RPMI8226 (cell line): ENCODE measurements around the gene ECI1.
A peak's percentile ranks its signal among the peaks of the same experiment; 100 is the strongest.
"Not testable (repeated sequence)": the region's sequence is repeated elsewhere in the genome, so short reads cannot be mapped to it uniquely, and the experiment has no call there.

ENCODE experiments used
- DNase-seq: peaks from one replicate; pipeline ENCODE4 v3.0.0-alpha.2; 2015

Gene ECI1

DNA sequence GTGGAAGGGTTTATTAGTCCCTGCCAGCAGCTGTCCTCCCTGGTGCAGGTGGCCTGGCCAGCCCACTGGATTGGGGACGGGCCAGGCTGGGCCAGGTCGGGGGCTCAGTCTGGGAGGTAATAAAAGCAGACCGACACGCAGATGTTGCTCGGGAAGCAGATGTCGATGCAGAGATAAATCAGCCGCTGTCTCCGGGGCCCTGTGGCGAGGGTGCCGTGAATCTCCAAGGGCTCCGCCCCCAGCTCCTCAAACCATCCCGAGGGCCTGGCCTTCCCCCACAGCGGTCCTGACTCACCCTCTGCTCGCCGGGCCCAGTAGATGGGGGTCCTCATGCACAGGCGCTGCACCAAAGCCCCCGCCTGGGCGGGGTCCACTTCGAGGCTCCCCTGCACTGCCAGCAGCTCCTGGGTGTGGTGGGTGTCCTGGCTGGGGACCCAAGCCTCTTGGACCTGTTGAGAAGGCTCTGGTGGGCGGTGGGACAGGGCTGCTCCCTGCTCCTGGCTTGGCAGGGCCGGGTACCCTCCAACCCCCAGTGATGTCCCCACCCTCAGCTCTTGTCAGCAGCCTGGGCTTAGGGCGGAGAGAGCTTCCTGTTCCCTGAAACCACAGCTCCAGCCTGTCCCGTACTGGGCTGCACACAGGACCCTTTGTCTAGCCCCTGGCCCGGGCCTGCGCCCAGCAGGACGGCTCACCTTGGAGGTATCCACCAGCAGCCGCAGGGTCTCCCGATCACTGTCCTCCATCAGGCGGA, 42.0 kb downstream of the ECI1 start:
- no peak for DNase-seq

DNA sequence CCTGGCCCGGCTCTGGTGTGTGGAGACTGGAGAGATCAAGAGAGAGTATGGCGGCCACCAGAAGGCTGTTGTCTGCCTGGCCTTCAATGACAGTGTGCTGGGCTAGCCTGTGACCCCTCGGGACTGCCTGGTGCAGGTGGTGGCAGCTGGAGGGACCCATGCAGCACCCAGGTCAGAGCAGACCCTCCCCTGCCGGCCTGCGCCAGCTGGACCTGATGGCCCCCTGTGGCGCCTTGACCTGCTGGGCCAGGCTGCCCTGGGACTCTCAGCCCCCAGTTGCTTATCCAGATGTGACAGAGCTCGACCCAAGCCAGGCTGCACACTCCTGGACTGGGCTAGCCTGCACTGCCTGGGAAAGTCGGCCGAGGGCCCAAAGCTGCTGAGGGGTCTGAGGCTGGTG, 42.6 kb downstream of the ECI1 start:
- DNase-seq, result no peak

DNA sequence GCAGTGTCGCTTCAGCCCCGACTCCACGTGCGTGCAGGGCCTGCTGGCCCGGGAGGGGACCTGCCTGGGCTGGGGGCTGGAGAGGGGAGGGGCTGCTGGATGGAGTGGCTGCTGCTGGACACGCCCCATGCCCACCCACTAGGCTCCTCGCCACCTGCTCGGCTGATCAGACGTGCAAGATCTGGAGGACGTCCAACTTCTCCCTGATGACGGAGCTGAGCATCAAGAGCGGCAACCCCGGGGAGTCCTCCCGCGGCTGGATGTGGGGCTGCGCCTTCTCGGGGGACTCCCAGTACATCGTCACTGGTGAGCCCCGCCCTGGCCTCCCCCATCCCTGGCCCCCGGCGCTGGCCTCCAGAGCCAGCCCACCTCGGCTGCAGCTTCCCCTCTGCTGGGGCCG, 43.1 kb downstream of the ECI1 start:
- no peak for DNase-seq

DNA sequence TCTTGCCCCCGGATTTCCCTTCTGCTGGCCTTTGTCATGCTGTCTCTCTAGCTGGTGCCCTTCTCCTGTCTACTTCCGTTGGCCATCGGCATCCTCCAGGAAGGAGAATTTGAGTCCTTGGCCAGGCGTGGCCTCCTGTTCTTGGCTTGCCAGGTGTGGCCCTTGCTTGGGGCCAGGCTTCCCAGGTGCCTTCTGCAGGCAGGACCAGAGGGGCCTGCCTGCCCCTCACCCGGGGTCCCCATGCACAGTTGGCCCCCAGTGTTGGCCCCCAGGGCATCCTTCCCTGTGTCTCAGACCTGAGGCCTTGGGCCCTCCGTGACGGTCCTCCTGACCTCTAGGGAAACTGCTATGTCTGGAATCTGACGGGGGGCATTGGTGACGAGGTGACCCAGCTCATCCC, 43.5 kb downstream of the ECI1 start:
- no peak for DNase-seq

DNA sequence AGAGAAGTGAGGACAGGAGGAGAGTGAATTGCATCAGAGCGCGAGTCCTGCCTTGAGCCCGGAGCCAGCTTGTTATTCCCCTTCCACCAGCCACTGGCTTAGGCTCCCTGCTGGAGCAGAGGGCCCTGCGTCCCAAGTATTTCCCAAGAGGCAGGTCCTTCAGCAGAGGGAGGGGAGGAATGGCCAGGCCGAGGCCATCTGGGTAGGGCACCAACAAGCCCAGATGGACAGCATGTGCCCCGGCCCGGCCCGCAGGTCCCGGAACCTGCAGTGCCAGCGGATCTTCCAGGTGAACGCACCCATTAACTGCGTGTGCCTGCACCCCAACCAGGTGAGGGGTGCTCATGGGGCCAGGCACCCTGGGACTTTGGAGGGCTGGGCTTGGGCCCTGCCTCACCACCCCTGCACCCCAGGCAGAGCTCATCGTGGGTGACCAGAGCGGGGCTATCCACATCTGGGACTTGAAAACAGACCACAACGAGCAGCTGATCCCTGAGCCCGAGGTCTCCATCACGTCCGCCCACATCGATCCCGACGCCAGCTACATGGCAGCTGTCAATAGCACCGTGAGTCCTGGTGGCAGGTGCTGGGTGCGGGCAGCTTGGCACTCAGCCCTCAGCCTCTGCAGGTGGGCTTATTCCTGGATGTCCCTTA, 44.5 kb downstream of the ECI1 start:
- DNase-seq, result no peak

DNA sequence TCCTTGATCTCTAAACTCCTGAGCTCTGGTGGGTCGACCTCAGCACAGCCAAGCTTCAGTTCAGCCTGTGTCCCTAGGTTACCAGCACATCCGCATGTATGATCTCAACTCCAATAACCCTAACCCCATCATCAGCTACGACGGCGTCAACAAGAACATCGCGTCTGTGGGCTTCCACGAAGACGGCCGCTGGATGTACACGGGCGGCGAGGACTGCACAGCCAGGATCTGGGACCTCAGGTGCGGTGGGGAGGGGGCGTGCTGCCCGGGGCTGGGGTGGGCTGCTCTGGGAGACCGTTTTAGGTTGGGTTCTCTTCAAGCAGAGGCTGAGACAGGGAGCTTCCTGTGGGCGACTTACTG, 45.0 kb downstream of the ECI1 start:
- DNase-seq, result no peak

DNA sequence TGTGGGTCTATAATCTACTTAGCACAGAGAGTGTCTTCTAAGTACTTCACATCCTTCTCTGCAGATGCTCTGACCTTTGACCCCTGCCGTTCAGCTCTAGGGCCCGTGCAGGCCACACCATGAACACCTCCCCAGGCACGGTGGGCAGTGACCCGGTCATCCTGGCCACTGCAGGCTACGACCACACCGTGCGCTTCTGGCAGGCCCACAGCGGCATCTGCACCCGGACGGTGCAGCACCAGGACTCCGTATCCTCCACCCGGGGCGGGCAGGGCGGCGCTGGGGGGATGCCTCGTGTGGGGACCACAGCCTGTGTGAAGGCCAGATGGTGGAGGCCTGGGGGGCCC, 45.4 kb downstream of the ECI1 start:
- DNase-seq, result no peak

DNA sequence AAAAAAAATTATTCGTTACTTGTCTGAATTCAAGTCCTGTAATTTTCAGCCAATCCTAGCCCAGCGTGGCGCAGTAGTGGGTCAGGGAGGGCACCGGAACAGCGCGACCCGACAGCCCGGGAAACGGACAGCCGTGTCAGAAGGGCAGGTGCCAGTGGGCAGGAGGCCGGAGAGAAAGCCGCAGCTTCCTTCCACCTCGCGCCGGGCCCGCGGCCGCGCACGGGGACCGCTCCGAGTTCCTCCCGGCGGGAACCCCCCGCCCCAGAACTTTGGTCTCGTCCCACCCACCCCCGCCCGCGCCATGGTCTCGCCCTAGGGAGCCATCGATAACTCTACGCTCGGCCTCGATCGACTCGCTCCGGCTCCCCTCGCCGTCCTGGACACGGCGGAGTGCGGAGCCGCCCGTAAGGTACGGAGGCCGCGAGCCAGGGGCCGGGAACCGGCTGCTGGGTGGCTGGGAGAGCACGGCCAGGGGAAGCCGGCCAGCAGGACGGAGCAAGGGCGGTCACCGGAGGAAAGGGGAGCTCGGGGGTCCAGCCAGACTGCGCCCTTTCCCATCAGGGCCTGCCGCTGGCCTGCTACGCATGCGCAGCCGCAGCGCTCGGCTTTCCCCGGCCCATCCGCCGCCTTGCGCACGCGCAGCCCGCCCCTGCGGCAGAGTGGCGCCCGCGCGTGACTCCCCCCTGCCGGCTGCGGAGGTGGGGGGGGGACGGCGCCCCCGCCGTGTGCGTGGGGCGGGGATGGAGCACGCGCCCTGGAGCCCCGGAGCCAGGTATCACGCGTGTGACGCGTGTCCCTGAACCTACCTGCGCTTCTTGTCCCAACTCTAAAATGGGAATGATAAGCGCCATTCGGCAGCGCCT, 46.1 kb downstream of the ECI1 start, which contains the start of gene MLST8:
Gene MLST8 (plus strand): TSS at position 351 of the 863 bp plus-strand sequence. CDS start 632 bp downstream, outside the sequence.
- DNase-seq, result peak; percentile 94

DNA sequence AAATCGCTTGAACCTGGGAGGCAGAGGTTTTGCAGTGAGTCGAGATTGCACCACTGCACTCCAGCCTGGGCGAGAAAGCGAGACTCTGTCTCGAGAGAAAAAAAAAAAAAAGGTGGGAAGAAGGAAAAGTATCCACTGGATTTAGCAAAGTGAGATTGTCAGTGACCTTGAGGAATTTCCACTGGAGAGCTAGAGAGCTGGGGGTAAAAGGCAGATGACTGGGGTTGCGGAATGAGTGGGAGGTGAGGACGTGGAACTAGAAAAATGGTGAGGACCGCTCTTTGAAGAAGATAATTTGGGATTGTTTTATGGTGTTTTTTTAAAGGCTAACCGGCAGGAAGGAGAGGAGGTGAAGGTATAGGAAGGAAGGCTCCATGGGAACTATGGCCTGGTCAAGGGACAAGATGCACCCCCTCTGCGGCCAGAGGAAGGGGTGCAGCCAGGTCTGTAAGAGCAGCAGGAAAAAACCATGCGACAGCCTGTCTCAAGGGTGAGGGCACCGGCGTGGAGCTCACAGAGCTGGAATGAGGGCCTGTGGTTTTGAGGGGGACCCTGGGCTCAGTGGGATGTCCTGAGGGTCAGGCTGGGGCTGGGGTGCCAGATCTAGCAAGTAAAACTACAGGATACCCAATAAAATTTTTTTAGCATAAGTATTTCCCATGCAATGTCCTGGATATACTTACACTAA, 46.8 kb downstream of the ECI1 start:
- DNase-seq, result peak; percentile 34

DNA sequence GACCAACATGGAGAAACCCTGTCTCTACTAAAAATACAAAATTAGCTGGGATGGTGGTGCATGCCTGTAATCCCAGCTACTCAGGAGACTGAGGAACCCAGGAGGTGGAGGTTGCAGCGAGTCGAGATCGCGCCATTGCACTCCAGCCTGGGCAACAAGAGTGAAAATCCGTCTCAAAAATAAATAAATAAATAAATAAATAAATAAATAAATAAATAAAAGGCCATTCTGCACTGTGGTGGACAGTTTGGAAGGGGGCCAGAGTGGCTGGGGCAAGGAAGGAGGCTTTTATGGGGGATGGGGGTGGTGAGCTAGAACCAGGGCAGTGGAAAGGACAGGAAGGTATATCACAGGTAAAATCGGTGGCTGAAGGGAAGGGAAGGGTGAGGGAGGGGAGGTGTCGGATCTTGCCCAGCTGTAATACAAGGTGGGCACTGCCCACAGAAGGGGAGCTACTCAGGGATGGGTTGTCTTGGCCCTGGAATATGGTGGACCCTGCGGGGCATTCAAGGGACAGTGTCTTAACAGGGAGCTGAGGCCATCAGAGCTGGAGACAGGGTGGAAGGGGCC, 48.2 kb downstream of the ECI1 start:
- DNase-seq, result not testable (repeated sequence)

DNA sequence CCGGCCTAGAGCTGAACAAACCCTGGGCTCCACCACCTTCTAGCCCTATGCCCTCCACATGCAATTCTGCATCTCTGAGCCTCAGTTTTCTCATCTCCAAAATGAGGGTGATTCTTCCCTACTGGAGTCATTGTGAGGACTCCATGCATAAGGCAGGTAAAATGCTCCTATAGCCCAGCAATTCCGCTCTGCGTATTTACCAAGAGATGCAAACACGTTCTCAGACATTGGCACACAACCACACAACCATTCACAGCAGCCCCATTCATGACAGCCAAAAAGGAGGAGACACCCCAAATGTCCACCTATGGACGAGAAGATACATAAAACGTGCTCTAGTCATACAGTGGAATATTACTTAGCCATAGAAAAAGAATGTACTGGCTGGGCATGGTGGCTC, 51.1 kb downstream of the ECI1 start:
- DNase-seq, result no peak

DNA sequence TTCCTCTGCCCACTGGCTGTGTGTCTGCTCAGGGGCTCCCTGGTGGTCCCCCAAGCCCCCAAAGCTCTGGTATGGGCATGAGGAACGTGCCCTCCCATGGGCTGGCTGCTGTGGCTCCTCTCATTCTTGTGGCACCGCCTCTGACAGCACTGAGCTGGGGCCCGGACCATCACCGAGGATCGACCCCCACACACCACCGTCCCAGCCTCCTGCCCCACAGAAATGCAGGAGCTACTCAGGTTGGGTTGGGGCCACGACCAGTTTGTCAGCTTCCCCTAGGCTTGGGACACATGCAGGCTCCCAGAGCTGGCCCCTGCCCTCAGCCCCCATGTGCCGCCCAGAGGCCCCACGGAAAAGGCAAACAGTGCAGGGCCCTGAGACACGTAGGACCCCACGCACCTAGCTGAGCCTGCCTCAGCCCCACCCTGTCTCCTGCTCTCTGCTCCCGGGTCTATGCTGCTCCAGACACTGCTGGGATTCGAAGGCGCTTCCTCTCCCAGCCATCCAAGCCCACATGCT, 51.7 kb downstream of the ECI1 start:
- DNase-seq, result no peak

DNA sequence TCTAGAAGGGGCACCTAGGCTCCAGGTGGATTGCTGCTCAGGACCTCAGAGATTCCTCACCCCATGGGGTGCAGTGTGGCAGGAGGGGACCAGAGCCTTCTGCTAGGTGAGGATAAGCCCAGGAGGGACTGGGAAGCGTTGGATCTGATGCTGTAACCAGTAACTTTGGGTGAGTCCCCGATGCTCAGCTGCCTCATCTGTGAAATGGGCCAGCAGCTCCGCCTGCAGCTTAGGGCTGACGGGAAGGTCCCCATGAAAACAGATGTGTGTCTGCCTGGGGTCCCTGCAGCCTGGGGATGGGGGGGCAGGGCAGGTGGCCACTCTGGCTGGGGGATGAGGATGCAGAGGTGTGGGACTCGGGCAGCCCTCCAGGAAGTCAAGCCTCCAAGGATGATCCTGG, 52.3 kb downstream of the ECI1 start:
- no peak for DNase-seq

DNA sequence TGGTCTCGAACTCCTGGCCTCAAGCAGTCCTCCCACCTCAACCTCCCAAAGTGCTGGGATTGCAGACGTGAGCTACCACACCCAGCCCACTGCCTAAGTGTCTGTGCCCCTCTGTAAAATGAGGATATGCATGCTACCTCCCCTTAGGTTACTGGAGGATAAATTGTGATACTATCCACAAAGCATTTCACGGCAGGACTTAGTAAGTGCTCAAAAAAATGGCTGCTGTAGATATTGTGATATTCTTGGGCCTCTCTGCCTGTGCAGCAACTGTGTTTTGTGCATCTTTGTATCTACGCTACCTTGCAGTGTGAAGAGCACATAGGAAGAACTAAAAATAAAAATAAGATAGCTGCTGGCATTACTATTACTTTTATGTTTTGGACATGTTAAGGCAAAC, 53.1 kb downstream of the ECI1 start:
- DNase-seq, result no peak

DNA sequence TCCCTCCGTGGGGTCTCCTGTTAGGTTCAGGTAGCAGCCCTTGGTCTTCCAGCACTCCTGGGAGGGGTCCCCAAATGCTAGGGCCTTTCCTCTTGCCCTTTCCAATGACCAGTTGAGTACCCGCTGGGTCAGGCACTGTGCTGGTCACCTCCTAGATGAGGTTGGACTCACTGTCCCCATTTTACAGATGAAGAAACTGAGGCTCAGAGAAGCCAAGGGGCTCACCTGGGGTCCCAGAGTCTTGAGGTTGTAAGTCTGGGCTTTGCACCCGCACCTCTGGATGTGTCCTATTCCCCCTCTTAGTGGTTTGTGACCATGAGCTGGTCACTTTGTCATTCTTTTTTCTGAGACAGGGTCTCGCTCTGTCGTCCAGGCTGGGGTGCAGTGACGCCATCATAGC, 53.6 kb downstream of the ECI1 start:
- no peak for DNase-seq

DNA sequence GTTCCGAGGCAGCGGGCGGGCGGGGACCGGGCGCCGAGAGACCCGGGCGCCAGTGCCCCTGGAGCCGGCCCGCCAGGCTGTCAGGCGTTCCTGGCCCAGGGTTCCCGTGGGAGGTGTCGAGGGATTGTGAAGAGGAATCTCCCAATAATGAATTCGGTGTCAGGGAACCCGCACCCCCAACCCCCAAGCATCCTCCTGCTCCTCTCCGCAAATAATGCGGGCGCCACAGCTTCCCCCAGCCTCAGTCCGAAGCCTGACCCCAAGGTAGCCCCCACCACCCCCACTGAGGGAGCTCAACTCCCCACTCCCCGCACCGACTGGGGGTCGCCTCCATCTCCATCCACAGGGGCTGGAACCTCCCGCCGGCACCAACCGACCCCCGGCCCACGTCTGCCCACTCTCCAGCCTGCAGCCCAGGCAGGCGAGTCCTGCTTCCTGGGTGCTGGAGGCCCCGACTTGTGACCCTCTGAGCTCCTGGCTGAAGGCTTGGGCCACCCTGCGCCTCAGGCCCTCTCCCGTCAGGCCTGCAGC, 54.3 kb downstream of the ECI1 start:
- no peak for DNase-seq

DNA sequence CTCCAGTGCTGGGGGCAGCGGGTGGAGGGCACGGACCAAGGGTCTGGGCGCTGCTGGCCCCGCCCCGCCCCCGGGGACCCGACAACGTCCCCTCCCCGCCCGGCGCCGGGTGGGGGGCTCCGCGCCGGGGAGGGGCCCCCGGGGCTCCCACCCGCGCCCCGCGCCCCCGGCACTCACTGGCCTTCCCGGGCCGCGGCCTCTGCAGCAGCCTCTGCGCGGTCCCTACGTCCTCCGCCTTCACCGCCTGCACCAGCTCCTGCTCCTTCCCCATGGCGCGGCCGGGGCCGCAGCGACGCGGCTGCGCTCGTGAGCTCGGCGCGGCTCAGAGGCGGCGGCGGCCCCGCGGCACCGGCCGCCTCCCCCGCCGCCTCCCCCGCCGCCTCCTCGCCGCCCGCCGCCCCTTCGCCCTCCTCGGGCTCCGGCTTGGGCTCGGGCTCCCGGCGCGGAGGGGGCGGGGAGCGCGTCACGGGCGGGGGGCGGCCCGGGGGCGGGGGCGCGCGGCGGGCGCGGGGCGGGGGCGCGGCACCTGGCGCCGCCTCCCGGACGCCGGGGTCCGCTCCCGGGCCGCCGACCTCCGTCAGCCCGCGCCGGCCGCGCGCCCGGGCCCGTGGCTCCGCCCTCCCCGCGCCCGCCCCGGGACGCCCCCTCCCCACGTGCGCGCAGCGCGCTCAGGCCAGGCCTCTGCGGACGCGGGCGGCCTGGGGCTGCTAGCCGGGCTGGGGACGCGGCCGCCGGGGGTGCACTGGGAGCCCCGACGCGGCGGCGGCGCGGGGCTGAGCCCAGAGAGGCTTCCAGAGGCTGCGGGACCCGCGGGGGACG, 55.0 kb downstream of the ECI1 start, which contains the start of gene CASKIN1:
Gene CASKIN1 (minus strand): TSS at position 444 of the 819 bp plus-strand sequence. CDS start 173 bp downstream, at position 271.
- peak; percentile 62 for DNase-seq

DNA sequence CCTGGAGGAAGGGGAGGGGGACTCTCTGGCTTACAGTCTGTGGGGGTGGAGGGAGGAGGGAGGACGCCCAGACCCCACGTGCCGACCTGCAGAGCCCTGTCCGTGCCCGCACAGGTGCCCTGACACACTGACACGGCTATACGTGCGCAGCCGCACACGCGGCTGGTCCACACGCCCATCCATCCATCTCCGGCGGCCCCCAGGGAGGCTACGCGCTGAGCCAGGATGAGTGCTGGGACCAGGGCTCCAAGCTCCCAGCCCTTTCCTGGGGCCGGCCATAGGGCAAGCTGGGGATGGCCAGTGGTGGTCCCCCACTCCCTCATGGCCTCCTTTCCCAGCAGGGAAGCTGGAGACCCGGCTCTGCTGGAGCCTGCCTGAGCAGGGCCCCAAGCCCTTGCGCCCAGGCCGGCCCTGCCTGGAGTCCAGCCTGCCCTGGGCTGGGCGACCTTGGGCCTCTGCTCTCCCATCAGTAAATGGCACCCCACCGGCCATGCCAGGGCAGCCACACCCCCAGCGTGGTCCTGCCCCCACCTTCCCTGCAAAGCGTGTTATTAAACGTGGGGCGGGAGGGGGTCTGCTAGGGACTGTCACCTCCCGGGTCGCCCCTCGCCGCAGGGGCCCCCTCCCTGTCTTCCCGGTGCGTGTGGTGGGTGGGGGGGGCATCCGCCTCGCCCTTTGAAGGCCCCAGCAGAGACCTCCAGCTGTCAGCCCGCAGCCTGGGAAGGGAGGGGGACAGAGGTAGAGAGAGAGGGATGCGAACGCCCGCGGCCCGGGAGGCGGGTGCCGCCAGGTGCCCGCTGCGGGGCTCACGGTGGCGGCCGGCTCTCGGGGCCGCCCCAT, 55.8 kb downstream of the ECI1 start:
- DNase-seq, result peak; percentile 21

DNA sequence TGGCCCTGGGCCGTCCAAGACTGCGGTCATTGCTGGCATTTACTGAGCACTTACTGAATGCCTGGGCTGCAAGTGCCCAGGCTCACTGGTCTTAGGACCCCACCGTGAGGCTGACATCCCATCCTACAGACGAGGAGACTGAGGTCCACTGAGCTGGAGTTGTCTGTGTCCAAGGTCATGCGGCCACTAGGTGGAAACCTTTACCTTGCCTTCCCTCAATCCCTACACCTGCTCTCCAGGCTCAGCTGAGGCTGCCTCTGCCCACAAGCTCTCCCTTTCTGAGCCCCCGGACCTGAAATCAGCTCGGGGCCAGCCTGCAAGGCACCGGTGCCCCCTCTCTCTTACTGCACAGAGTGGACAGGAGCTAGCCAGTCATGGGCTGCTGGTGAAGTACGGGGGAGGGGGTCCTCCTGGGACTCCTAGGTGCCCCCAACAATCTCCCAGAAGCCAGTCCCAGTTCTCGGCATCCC, 56.5 kb downstream of the ECI1 start:
- peak; percentile 88 for DNase-seq

DNA sequence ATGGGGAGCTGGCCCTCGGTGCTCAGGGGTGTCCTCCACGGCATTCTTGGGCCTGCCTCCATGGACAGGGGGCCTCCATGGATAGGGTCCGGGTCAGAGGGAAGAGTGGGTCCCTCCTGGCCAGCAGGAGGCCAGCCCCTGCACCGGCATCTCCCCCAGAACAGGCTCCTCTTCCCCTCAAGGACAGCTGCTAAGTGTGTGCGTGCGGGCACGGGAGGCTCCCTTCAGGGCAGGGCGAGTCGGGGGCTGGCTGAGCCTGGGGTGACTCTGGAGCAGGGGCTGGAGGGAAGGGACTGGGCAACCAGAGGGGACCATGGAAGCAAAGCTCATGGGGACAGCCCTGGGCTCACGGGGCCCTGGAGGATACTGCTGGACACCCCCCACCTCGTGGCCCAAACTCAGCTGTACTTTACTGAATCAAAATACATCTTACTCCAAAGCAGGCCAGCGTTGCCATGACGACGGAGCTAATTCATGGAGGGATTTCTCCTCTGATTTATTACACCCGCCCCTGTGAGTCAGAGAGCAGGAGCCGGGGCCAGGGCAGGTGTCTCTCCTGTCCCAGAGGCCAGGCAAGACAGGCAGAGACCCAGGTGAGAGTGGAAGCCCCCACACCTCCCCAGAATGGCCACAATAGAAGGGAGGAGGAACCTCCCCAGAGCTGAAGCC, 57.1 kb downstream of the ECI1 start:
- peak; percentile 63 for DNase-seq
